Liver (tissue), 9 donors: ENCODE data around the gene EXOSC2. TPM values are rescaled to one million over a fixed set of nuclear protein-coding genes. Genes with fewer than 3 reads are reported as not detected.

ENCODE experiments used
- DNase-seq: peaks from one replicate; pipeline ENCODE4 v3.0.0-alpha.2; 2017; ENCODE audit warnings: low spot score
- H3K27ac ChIP-seq, 2 donors: one replicate each; pipeline ENCODE4 v1.7.0; 2013; ENCODE audit warnings: inconsistent platforms in 2 of 2, low read length in 2 of 2, control low read depth in 1 of 2, low read depth in 1 of 2, mild to moderate bottlenecking in 1 of 2
- H3K27me3 ChIP-seq, 4 donors: one replicate each; pipeline versions ENCODE4 v1.6.1 to v1.7.0; 2013; ENCODE audit warnings: low read length in 3 of 4, inconsistent platforms in 1 of 4, mild to moderate bottlenecking in 1 of 4, moderate library complexity in 1 of 4; ENCODE audit not compliant: control insufficient read depth in 4 of 4, insufficient read depth in 4 of 4
- H3K36me3 ChIP-seq, 4 donors: one replicate each; pipeline versions ENCODE4 v1.6.1 to v1.7.0; 2013; ENCODE audit warnings: low read length in 3 of 4, mild to moderate bottlenecking in 3 of 4, low read depth in 1 of 4, moderate library complexity in 1 of 4; ENCODE audit not compliant: control insufficient read depth in 4 of 4, insufficient read depth in 3 of 4
- H3K4me1 ChIP-seq, 4 donors: one replicate each; pipeline versions ENCODE4 v1.6.1 to v1.7.0; 2013; ENCODE audit warnings: low read length in 3 of 4, mild to moderate bottlenecking in 3 of 4, moderate library complexity in 1 of 4; ENCODE audit not compliant: control insufficient read depth in 4 of 4, insufficient read depth in 4 of 4
- H3K4me3 ChIP-seq, 3 donors: one replicate each; pipeline versions ENCODE4 v1.6.1 to v1.7.0; 2013; ENCODE audit warnings: low read length in 3 of 3, control low read depth in 1 of 3, low read depth in 1 of 3, mild to moderate bottlenecking in 1 of 3
- H3K9ac ChIP-seq, 2 donors: one replicate each; pipeline ENCODE4 v1.7.0; 2013; ENCODE audit warnings: low read length in 2 of 2, mild to moderate bottlenecking in 2 of 2, moderate library complexity in 2 of 2, control low read depth in 1 of 2, low read depth in 1 of 2
- H3K9me3 ChIP-seq, 4 donors: one replicate each; pipeline versions ENCODE4 v1.6.1 to v1.7.0; 2013; ENCODE audit warnings: low read length in 3 of 4; ENCODE audit not compliant: control insufficient read depth in 4 of 4
- ATF3 ChIP-seq: IDR thresholded peaks from 2 replicates; pipeline ENCODE4 v1.6.1; 2016; ENCODE audit warnings: antibody characterized with exemption
- CTCF ChIP-seq: fragments of 150-350 bp; IDR thresholded peaks from 2 replicates; pipeline ENCODE4 v1.5.1; 2017; ENCODE audit warnings: improper control_type of control experiment, low read depth, low read length; ENCODE audit not compliant: missing input control
- EGR1 ChIP-seq, 2 donors: IDR thresholded peaks; 2 replicates each; pipeline ENCODE4 v1.6.1; 2016 to 2018; ENCODE audit warnings: antibody characterized with exemption in 2 of 2, low read depth in 2 of 2
- FOXA1 ChIP-seq: IDR thresholded peaks from 2 replicates; pipeline ENCODE4 v1.6.1; 2016; ENCODE audit warnings: antibody characterized with exemption
- FOXA2 ChIP-seq: IDR thresholded peaks from 2 replicates; pipeline ENCODE4 v1.6.1; 2016; ENCODE audit warnings: antibody characterized with exemption
- GABPA ChIP-seq, 2 donors: IDR thresholded peaks in 1 of 2; conservative IDR thresholded peaks in 1 of 2; 2 replicates each; pipeline ENCODE4 v1.6.1; 2016; ENCODE audit warnings: antibody characterized with exemption in 2 of 2, mild to moderate bottlenecking in 1 of 2, moderate library complexity in 1 of 2
- HNF4A ChIP-seq, 2 donors: conservative IDR thresholded peaks; 2 replicates each; pipeline ENCODE4 v1.6.1; 2016; ENCODE audit warnings: antibody characterized with exemption in 2 of 2, mild to moderate bottlenecking in 2 of 2
- HNF4G ChIP-seq: IDR thresholded peaks from 2 replicates; pipeline ENCODE4 v1.6.1; 2016; ENCODE audit warnings: antibody characterized with exemption
- JUND ChIP-seq, 2 donors: IDR thresholded peaks; 2 replicates each; pipeline ENCODE4 v1.6.1; 2016; ENCODE audit warnings: antibody characterized with exemption in 2 of 2
- MAX ChIP-seq: IDR thresholded peaks from 2 replicates; pipeline ENCODE4 v1.6.1; 2016; ENCODE audit warnings: antibody characterized with exemption
- NR2F2 ChIP-seq: IDR thresholded peaks from 2 replicates; pipeline ENCODE4 v1.6.1; 2016; ENCODE audit warnings: antibody characterized with exemption
- RAD21 ChIP-seq, 2 donors: IDR thresholded peaks; 2 replicates each; pipeline ENCODE4 v1.6.1; 2016; ENCODE audit warnings: antibody characterized with exemption in 2 of 2, mild to moderate bottlenecking in 2 of 2
- REST ChIP-seq: IDR thresholded peaks from 2 replicates; pipeline ENCODE4 v1.6.1; 2016; ENCODE audit warnings: antibody characterized with exemption, mild to moderate bottlenecking
- RXRA ChIP-seq, 2 donors: IDR thresholded peaks; 2 replicates each; pipeline ENCODE4 v1.6.1; 2017 to 2018; ENCODE audit warnings: antibody characterized with exemption in 2 of 2, mild to moderate bottlenecking in 1 of 2
- SP1 ChIP-seq: IDR thresholded peaks from 2 replicates; pipeline ENCODE4 v1.6.1; 2018; ENCODE audit warnings: antibody characterized with exemption, mild to moderate bottlenecking
- TAF1 ChIP-seq: conservative IDR thresholded peaks from 2 replicates; pipeline ENCODE4 v1.6.1; 2016; ENCODE audit warnings: antibody characterized with exemption, mild to moderate bottlenecking
- YY1 ChIP-seq: IDR thresholded peaks from 2 replicates; pipeline ENCODE4 v1.6.1; 2016; ENCODE audit warnings: antibody characterized with exemption, mild to moderate bottlenecking
- ZBTB33 ChIP-seq: IDR thresholded peaks from 2 replicates; pipeline ENCODE4 v1.6.1; 2016; ENCODE audit warnings: antibody characterized with exemption
- WGBS: extraction: QIAGEN DNeasy Blood & Tissue Kit; methylation state at CpG from one replicate; pipeline ENCODE4 v1.1.7; 2013; 5-methylcytosine and 5-hydroxymethylcytosine counted together
- polyA plus RNA-seq, 2 donors: library from polyadenylated mRNA; stranded (reverse) in 1 of 2; unstranded in 1 of 2; fragments of 200-250 nt in 1 of 2; fragments of >200 nt in 1 of 2; fragmentation: Nextera tagmentation in 1 of 2; extraction: Ambion mirVana in 1 of 2; gene quantifications; one replicate each; pipeline versions ENCODE4 v1.2.1 to v1.2.3, GENCODE V29; 2013 to 2015
- total RNA-seq, 2 donors: library from RNA; depleted of rRNA; stranded (reverse); fragments of >200 nt; gene quantifications; one replicate each; pipeline ENCODE4 v1.2.3, GENCODE V29; 2014
- donor health status: healthy.
- donor health status: healthy.
- donor health status: healthy.
- donor health status: healthy.
- donor health status: healthy.

EXOSC2 gene
- total and polyA plus RNA-seq, 4 donors: 7.6 to 21.2 (median 13.1) TPM

- no peak overlapping the region for H3K9ac ChIP-seq
- peaks cover 14 to 53% (median 22%) of the 10 kb centered on the region in 4 donors for H3K4me1 ChIP-seq
- TF ChIP-seq RXRA (IDR thresholded peaks at IDR 0.05) (no peak), ATF3 (no peak), FOXA2 (no peak), REST (no peak), TAF1 (no peak), ZBTB33 (no peak), NR2F2 (no peak), FOXA1 (no peak), RAD21 (IDR thresholded peaks at IDR 0.05) (no peak), MAX (no peak), CTCF (no peak), GABPA (IDR thresholded peaks at IDR 0.05 in 1 of 2, conservative IDR thresholded peaks at IDR 0.05 in 1 of 2) (no peak), JUND (IDR thresholded peaks at IDR 0.05) (no peak), HNF4G (no peak), SP1 (no peak), EGR1 (IDR thresholded peaks at IDR 0.05; ENCODE audit: low read depth in 2 of 2) (no peak), YY1 (no peak), HNF4A (conservative IDR thresholded peaks at IDR 0.05) (no peak)
- H3K27ac ChIP-seq: no peak overlapping the region
- H3K4me3 ChIP-seq: peak overlapping the region in 1 of 3 donors; percentile 16
- no peaks in the 10 kb centered on the region for H3K36me3 ChIP-seq
- H3K9me3 ChIP-seq: no peaks in the 10 kb centered on the region
- DNase-seq: no peak
- peaks cover 7 to 28% (median 11%) of the 10 kb centered on the region in 4 donors for H3K27me3 ChIP-seq
- 5% methylated on average over 65 of the region's 65 CpGs for whole genome bisulfite sequencing
Observed at GRCh38 chr9:130663258-130663976, 30.2 kb upstream of the EXOSC2 start.
